H7 (cell line): ENCODE results near the gene ADIPOQ. TPM values are rescaled to one million over a fixed set of nuclear protein-coding genes. Genes with fewer than 3 reads are reported as not detected.
"Not testable (repeated sequence)": the region's sequence is repeated elsewhere in the genome, so short reads cannot be mapped to it uniquely, and the experiment has no call there.

Experiments used
- DNase-seq: peaks from one replicate; pipeline ENCODE4 v3.0.0; 2012
- H3K27me3 ChIP-seq: 2 replicates; pipeline ENCODE4 v1.6.0; 2011; ENCODE audit warnings: mild to moderate bottlenecking, low read length; ENCODE audit not compliant: control insufficient read depth, insufficient read depth
- H3K36me3 ChIP-seq: replicated peaks from 2 replicates; pipeline ENCODE4 v1.5.1; 2011; ENCODE audit warnings: low read length; ENCODE audit not compliant: control insufficient read depth, insufficient read depth
- H3K4me3 ChIP-seq: 2 replicates; pipeline ENCODE4 v1.5.1; 2011; ENCODE audit warnings: low read depth, mild to moderate bottlenecking, control low read depth, low read length, moderate library complexity; ENCODE audit not compliant: insufficient read depth
- total RNA-seq: library from RNA; depleted of rRNA; stranded (reverse); fragments of >200 nt; shearing (Covaris generic); gene quantifications from 2 replicates; pipeline ENCODE4 v1.2.3, GENCODE V29; 2014

The ADIPOQ gene
- total RNA-seq, 1 experiment from 2014 or later: not detected

GRCh38 chr3:186821429-186822387 lies 20.8 kb upstream of the ADIPOQ start:
- Histone ChIP-seq H3K4me3 (no peak overlapping the region), H3K36me3 (no peaks in the 10 kb centered on the region), H3K27me3 (peaks cover 22% of the 10 kb centered on the region)
- peak; percentile 53 for DNase-seq

- H3K4me3 ChIP-seq, DNase-seq, H3K36me3 ChIP-seq: not testable (repeated sequence)
- peaks cover 24% of the 10 kb centered on the region for H3K27me3 ChIP-seq
These were observed 20.1 kb upstream of the ADIPOQ start for GRCh38 chr3:186822388-186822759.

DNA sequence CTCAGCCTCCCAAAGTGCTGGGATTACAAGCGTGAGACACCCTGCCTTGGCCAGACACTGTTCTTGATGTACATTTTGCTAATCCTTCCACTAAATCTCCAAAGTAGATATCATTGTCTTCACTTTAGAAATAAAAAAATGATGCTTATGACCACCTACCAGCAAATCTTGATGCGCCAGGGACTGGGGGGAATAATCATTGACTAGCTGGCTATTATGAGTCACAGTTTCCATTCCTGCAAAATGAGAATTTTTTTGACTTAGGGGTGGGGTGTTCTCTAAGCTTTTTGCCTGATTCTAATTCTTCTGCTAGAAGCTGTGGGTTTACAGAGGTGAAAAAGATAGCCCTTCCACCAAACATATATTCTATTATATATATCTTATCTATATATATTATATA lies 19.1 kb upstream of the ADIPOQ start:
- no peak for DNase-seq

GRCh38 chr3:186824430-186825139 lies 17.9 kb upstream of the ADIPOQ start:
- Histone ChIP-seq H3K4me3 (peak overlapping the region; percentile 80), H3K36me3 (no peaks in the 10 kb centered on the region), H3K27me3 (peaks cover 33% of the 10 kb centered on the region)
- peak; percentile 47 for DNase-seq

More for the DNA sequence above, 19.1 kb upstream of the ADIPOQ start:
- no peak overlapping the region for H3K4me3 ChIP-seq
- no peaks in the 10 kb centered on the region for H3K36me3 ChIP-seq
- H3K27me3 ChIP-seq: peaks cover 29% of the 10 kb centered on the region

GRCh38 chr3:186825294-186825821 lies 17.2 kb upstream of the ADIPOQ start:
- H3K4me3 ChIP-seq: peak overlapping the region; percentile 80
- peaks cover 40% of the 10 kb centered on the region for H3K27me3 ChIP-seq
- no peaks in the 10 kb centered on the region for H3K36me3 ChIP-seq
- DNase-seq: peak; percentile 81

GRCh38 chr3:186825872-186826409 lies 16.6 kb upstream of the ADIPOQ start:
- peak overlapping the region; percentile 80 for H3K4me3 ChIP-seq
- DNase-seq: peak; percentile 30
- H3K27me3 ChIP-seq: peaks cover 40% of the 10 kb centered on the region
- no peaks in the 10 kb centered on the region for H3K36me3 ChIP-seq

DNA sequence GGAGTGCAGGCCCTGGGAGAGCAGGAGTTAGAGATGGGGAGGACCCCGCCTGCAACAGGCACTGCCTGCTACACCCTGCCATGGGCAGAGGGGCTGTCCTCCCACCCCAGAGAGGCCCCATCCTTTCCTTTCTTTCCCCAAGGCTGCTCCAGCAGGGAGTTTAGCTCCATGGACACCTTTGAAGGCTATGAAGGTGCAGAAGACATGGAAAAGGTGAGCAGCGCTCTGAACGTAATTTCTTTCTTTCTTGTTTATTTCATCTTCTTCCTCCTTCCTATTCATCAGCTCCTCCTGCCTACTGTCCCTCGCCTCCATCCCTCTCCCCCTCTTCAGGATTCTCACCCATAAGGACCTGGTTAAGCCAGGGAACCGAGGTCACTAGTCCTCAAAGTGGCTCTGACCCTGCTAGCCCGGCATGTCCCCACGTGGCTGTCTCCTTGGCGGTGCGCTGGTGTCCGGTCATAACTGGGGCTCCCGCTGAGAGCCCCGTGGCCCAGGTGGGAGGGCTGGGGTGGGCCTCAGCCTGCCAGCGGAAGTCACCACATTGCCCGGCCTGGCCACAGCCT lies 16.0 kb upstream of the ADIPOQ start:
- Histone ChIP-seq H3K4me3 (peak overlapping the region; percentile 80), H3K27me3 (peaks cover 40% of the 10 kb centered on the region), H3K36me3 (no peaks in the 10 kb centered on the region)
- DNase-seq: peak; percentile 70

- DNase-seq: peak; percentile 99
- peaks cover 40% of the 10 kb centered on the region for H3K27me3 ChIP-seq
These were observed 15.3 kb upstream of the ADIPOQ start for GRCh38 chr3:186826976-186827857.

DNA sequence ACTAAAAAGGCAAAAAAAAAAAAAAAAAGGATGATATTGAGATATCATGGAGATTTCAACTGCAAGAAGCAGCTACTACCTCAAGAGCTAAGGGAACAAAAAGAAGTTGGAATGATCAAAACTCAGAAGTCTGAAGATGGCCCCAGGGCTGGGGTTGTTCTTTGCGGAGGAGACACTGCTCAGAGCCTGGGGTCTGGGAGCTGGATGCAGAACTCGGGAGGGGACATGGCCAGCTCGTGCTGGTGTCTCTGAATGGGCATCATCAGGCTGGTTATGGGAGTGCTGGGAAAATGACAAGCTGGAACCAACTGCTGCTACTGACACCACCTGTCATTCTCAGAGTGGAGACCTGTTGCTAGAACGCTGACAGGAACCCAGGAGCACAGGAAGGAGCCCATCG lies 14.2 kb upstream of the ADIPOQ start:
- no peak overlapping the region for H3K4me3 ChIP-seq
- H3K27me3 ChIP-seq: peaks cover 40% of the 10 kb centered on the region
- peak; percentile 27 for DNase-seq
- no peaks in the 10 kb centered on the region for H3K36me3 ChIP-seq

More at GRCh38 chr3:186826976-186827857, 15.3 kb upstream of the ADIPOQ start:
- Histone ChIP-seq H3K36me3 (no peaks in the 10 kb centered on the region), H3K4me3 (peak overlapping the region; percentile 80)

GRCh38 chr3:186831798-186832197 lies 10.7 kb upstream of the ADIPOQ start:
- H3K27me3 ChIP-seq: peaks cover 18% of the 10 kb centered on the region

GRCh38 chr3:186832276-186832675 lies 10.2 kb upstream of the ADIPOQ start:
- Histone ChIP-seq H3K4me3 (no peak overlapping the region), H3K27me3 (peaks cover 16% of the 10 kb centered on the region)

More at GRCh38 chr3:186831798-186832197, 10.7 kb upstream of the ADIPOQ start:
- no peak for DNase-seq
- H3K4me3 ChIP-seq: no peak overlapping the region
- H3K36me3 ChIP-seq: no peaks in the 10 kb centered on the region

DNA sequence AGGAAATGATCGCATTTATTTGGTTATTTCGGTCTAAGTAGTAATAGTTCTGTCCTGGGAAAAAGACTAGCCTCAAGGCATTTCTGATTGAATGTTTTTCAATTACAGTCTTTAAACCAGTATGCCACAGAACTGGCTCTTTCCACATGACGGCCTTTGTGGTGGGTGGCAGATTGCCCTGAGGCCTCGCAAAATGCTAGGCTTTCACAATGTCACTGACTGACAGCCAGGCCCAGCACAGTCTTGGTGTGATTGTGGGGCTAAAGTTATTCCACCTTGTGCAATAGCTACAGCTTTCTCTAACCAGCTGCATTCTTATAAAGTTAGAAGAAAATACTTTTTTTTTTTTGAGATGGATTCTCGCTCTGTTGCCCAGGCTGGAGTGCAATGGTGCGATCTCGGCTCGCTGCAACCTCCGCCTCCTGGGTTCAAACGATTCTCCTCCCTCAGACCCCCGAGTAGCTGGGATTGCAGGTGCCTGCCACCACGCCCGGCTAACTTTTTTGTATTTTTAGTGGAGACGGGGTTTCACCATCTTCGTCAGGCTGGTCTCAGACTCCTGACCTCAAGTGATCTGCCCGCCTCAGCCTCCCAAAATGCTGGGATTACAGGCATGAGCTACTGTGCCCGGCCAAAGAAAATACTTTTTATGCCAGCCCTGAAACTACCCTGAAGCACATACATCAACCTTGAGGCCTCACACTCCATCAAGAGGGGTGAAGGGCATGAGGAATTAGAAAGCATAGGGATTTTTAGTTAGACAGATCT lies 2.5 kb upstream of the ADIPOQ start:
- no peak for DNase-seq
- Histone ChIP-seq H3K36me3 (no peaks in the 10 kb centered on the region), H3K4me3 (no peak overlapping the region), H3K27me3 (no peaks in the 10 kb centered on the region)

More at GRCh38 chr3:186832276-186832675, 10.2 kb upstream of the ADIPOQ start:
- no peaks in the 10 kb centered on the region for H3K36me3 ChIP-seq
- DNase-seq: no peak

GRCh38 chr3:186841620-186842019 lies 890 bp upstream of the ADIPOQ start:
- no peak for DNase-seq
- no peaks in the 10 kb centered on the region for H3K27me3 ChIP-seq
- no peaks in the 10 kb centered on the region for H3K36me3 ChIP-seq
- H3K4me3 ChIP-seq: no peak overlapping the region
